Neuronal stem cell (in vitro differentiated cells): ENCODE measurements around the gene TMEM47. TPM values are rescaled to one million over a fixed set of nuclear protein-coding genes. Genes with fewer than 3 reads are reported as not detected.

Experiments used
- DNase-seq: peaks from one replicate; pipeline ENCODE4 v3.0.0-alpha.2; 2013; ENCODE audit warnings: low spot score
- H2AFZ ChIP-seq: one replicate; pipeline ENCODE4 v1.6.1; 2013; ENCODE audit warnings: mild to moderate bottlenecking, low read length, inconsistent platforms
- H2AK5ac ChIP-seq: 2 replicates; pipeline ENCODE4 v1.6.1; 2013; ENCODE audit warnings: low read depth, mild to moderate bottlenecking, inconsistent platforms, low read length, moderate library complexity, mixed read lengths
- H2BK120ac ChIP-seq: 2 replicates; pipeline ENCODE4 v1.6.1; 2013; ENCODE audit warnings: low read depth, mild to moderate bottlenecking, inconsistent platforms, low read length, moderate library complexity, mixed read lengths
- H2BK12ac ChIP-seq: one replicate; pipeline ENCODE4 v1.6.1; 2013; ENCODE audit warnings: low read length, inconsistent platforms
- H2BK15ac ChIP-seq: 2 replicates; pipeline ENCODE4 v1.6.1; 2013; ENCODE audit warnings: mild to moderate bottlenecking, low read length, inconsistent platforms, mixed read lengths
- H2BK5ac ChIP-seq: one replicate; pipeline ENCODE4 v1.6.1; 2013; ENCODE audit warnings: inconsistent platforms, mild to moderate bottlenecking, low read length, moderate library complexity
- H3K14ac ChIP-seq: one replicate; pipeline ENCODE4 v1.6.1; 2013; ENCODE audit warnings: low read length, inconsistent platforms
- H3K18ac ChIP-seq: 2 replicates; pipeline ENCODE4 v1.6.1; 2013; ENCODE audit warnings: low read length, inconsistent platforms
- H3K23ac ChIP-seq: 2 replicates; pipeline ENCODE4 v1.6.1; 2013; ENCODE audit warnings: low read depth, mild to moderate bottlenecking, mixed read lengths, low read length, inconsistent platforms; ENCODE audit not compliant: poor library complexity
- H3K27ac ChIP-seq: replicated peaks from 3 replicates; pipeline ENCODE4 v1.5.1; 2013; ENCODE audit warnings: low read length, inconsistent platforms
- H3K27me3 ChIP-seq, 3 experiments: 2 replicates each; pipeline ENCODE4 v1.6.1; 2013; ENCODE audit warnings: low read length in 3 of 3, mild to moderate bottlenecking in 2 of 3, inconsistent platforms in 1 of 3, low read depth in 1 of 3, mixed read lengths in 1 of 3, moderate library complexity in 1 of 3; ENCODE audit not compliant: control insufficient read depth in 3 of 3, insufficient read depth in 3 of 3
- H3K36me3 ChIP-seq, 2 donors: replicated peaks in 1 of 2; 2 replicates each; pipeline ENCODE4 v1.6.1; 2013; ENCODE audit warnings: low read length in 2 of 2; ENCODE audit not compliant: control insufficient read depth in 2 of 2, insufficient read depth in 2 of 2
- H3K4ac ChIP-seq: 2 replicates; pipeline ENCODE4 v1.6.1; 2013; ENCODE audit warnings: inconsistent platforms, mild to moderate bottlenecking, low read length, moderate library complexity
- H3K4me1 ChIP-seq, 2 donors: 1 replicate in 1 of 2; 2 replicates in 1 of 2; pipeline ENCODE4 v1.6.1; 2013; ENCODE audit warnings: low read length in 2 of 2, low read depth in 1 of 2; ENCODE audit not compliant: control insufficient read depth in 2 of 2, insufficient read depth in 1 of 2
- H3K4me2 ChIP-seq: one replicate; pipeline ENCODE4 v1.6.1; 2013; ENCODE audit warnings: mild to moderate bottlenecking, low read length, inconsistent platforms; ENCODE audit not compliant: insufficient read depth, poor library complexity, severe bottlenecking
- H3K4me3 ChIP-seq, 2 donors: 2 replicates each; pipeline ENCODE4 v1.5.1; 2013; ENCODE audit warnings: low read length in 2 of 2, mild to moderate bottlenecking in 2 of 2, inconsistent platforms in 1 of 2, moderate library complexity in 1 of 2
- H3K79me1 ChIP-seq: one replicate; pipeline ENCODE4 v1.6.1; 2013; ENCODE audit warnings: low read depth, mild to moderate bottlenecking, inconsistent platforms, low read length, moderate library complexity
- H3K9ac ChIP-seq: one replicate; pipeline ENCODE4 v1.6.1; 2013; ENCODE audit warnings: mild to moderate bottlenecking, low read depth, low read length, inconsistent platforms; ENCODE audit not compliant: poor library complexity
- H3K9me3 ChIP-seq, 2 donors: replicated peaks in 1 of 2; 2 replicates each; pipeline versions ENCODE3 to v1.6.1; 2013; ENCODE audit warnings: low read length in 2 of 2, mild to moderate bottlenecking in 2 of 2, inconsistent platforms in 1 of 2, low read depth in 1 of 2, mixed read lengths in 1 of 2, moderate library complexity in 1 of 2; ENCODE audit not compliant: control insufficient read depth in 2 of 2, insufficient read depth in 1 of 2
- H4K8ac ChIP-seq: one replicate; pipeline ENCODE4 v1.6.1; 2013; ENCODE audit warnings: low read depth, mild to moderate bottlenecking, inconsistent platforms, low read length, moderate library complexity
- H4K91ac ChIP-seq: one replicate; pipeline ENCODE4 v1.6.1; 2013; ENCODE audit warnings: low read length, low read depth, mild to moderate bottlenecking, inconsistent platforms; ENCODE audit not compliant: poor library complexity
- WGBS, 2 donors: extraction: QIAGEN DNeasy Blood & Tissue Kit; methylation state at CpG; one replicate each; pipeline ENCODE4 v1.1.7; 2013; ENCODE audit warnings: missing lambda C conversion rate in 2 of 2, mixed read lengths in 1 of 2; ENCODE audit not compliant: insufficient read length in 2 of 2, insufficient replicate concordance in 1 of 2; ENCODE audit errors: extremely low coverage in 2 of 2; 5-methylcytosine and 5-hydroxymethylcytosine counted together
- polyA plus RNA-seq, 2 experiments: library from polyadenylated mRNA; stranded (reverse); fragments of 200-250 nt; gene quantifications; one replicate each; pipeline ENCODE4 v1.2.3, GENCODE V29; 2013

Gene TMEM47
- 48.7 TPM for polyA plus RNA-seq (2013, experiment 1 of 2)
- polyA plus RNA-seq (2013, experiment 2 of 2): 50.4 TPM

DNA sequence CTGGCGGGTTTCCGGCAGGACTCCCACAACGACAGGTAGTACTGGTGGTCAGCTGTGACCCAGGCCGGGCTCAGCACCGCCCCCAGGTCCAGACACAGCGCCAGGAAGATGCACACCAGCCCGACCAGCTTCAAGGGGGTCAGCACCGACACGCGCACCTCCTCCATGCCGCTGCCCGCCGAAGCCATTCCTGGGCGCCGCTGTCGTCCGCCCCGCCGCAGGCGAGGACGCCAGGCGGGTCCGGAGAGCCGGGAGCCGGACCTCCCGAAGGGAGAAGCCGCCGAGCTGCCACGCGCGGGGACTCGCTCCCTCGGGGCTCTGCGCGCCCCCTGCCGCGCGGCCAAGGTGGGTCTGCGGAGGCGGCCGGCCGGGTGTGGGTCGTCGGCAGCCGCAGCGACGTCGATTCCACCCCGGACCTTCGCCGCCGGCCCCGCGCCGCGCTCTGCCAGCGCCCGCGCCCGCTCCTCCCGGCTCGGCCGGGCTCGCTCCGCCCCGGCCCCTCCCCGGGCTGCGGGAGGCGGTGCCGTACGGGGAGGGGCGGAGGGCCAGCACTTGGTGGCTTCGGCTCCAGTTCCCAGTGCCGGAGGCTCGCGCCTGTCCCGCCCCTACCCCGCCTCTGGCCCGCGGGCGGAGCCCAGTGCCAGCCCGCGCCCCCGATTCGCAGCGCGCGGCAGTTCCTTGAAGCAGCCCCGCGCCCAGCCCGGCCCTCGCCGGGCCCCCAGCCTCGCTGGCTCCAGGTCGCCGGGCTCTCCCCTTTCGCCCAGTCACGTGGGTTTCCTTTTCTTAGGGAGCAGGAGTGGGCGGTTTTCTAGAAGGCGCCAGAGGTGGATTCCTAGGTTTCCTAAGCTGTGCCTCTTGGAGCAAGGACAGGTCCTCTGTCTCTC, at the start of gene TMEM47:
Gene TMEM47 (minus strand): TSS at position 444 of the 884 bp plus-strand sequence. CDS start 256 bp downstream, at position 188.
- Histone ChIP-seq H3K79me1 (no peaks in the 10 kb centered on the region), H3K9ac (peak within 1 kb of the TSS; percentile 94), H4K8ac (no peak within 1 kb of the TSS), H2BK12ac (no peak within 1 kb of the TSS), H3K23ac (no peak within 1 kb of the TSS), H2AFZ (peak within 1 kb of the TSS; percentile 73), H3K4me1 (peaks cover 0 to 6% of the 10 kb centered on the region in 2 donors), H3K27ac (peak within 1 kb of the TSS; percentile 74), H3K9me3 (no peaks in the 10 kb centered on the region), H2BK120ac (no peak within 1 kb of the TSS), H3K4me3 (peak within 1 kb of the TSS; percentile 80 to 96), H3K4ac (no peak within 1 kb of the TSS), H3K27me3 (no peaks in the 10 kb centered on the region), H2BK15ac (no peak within 1 kb of the TSS), H3K4me2 (peak within 1 kb of the TSS; percentile 49), H2BK5ac (no peak within 1 kb of the TSS), H4K91ac (no peak within 1 kb of the TSS), H3K18ac (peak within 1 kb of the TSS; percentile 85), H2AK5ac (no peak within 1 kb of the TSS), H3K36me3 (no peaks in the 10 kb centered on the region), H3K14ac (no peak within 1 kb of the TSS)
- DNase-seq: peak; percentile 80
- WGBS, 2 donors: no CpG with 5 or more reads among the region's 100 CpGs

DNA sequence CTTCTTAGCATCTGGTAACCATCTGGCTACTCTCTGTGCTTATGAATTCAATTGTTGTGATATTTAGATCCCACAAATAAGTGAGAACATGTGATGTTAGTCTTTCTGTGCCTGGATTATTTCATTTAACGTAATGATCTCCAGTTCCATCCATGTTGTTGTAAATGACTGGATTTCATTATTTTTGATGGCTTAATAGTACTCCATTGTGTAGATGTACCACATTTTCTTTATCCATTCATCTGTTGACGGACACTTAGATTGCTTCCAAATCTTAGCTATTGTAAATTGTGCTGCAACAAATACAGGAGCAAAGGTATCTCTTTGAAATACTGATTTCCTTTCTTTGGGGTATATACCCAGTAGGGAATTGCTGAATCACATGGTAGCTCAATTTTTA, 30.0 kb upstream of the TMEM47 start:
- no peaks in the 10 kb centered on the region for H3K4me1 ChIP-seq
- H3K36me3 ChIP-seq: no peaks in the 10 kb centered on the region
- no peak overlapping the region for H2AFZ ChIP-seq
- H2BK12ac ChIP-seq: no peak overlapping the region
- H3K23ac ChIP-seq: no peak overlapping the region
- H2AK5ac ChIP-seq: no peak overlapping the region
- DNase-seq: no peak
- no peak overlapping the region for H2BK15ac ChIP-seq
- H3K9ac ChIP-seq: no peak overlapping the region
- no peak overlapping the region for H3K4ac ChIP-seq
- no peak overlapping the region for H4K8ac ChIP-seq
- no peaks in the 10 kb centered on the region for H3K9me3 ChIP-seq
- H3K18ac ChIP-seq: no peak overlapping the region
- no peak overlapping the region for H3K4me2 ChIP-seq
- H3K14ac ChIP-seq: no peak overlapping the region
- no peak overlapping the region for H3K4me3 ChIP-seq
- H3K27ac ChIP-seq: no peak overlapping the region
- H3K27me3 ChIP-seq: no peaks in the 10 kb centered on the region
- no peak overlapping the region for H2BK120ac ChIP-seq
- no peaks in the 10 kb centered on the region for H3K79me1 ChIP-seq
- no CpG with 5 or more reads among the region's 2 CpGs for WGBS, 2 donors
- H2BK5ac ChIP-seq: no peak overlapping the region
- no peak overlapping the region for H4K91ac ChIP-seq

DNA sequence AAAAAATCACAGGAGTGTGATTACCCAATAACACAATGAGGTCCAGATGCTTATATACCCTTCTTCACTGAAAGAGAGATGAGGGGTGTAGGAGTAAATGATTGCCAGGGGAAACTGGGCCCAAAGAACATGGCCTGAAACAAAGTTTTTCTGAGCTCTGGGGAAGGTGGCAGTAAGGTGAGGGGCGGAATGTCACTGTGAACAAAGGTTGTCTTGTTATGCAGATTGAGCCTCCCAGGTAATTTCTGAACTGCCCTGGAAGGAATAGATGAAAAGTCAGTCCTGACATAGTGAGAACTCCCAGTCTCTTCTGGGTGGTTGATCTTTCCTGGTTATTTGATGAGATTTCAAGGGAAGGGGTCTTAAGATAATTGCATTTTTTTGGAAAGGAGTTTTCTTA, 2.5 kb upstream of the TMEM47 start:
- Histone ChIP-seq H2AFZ (no peak overlapping the region), H2BK5ac (no peak overlapping the region), H2AK5ac (no peak overlapping the region), H3K14ac (no peak overlapping the region), H4K8ac (no peak overlapping the region), H3K4me2 (no peak overlapping the region), H3K27me3 (no peaks in the 10 kb centered on the region), H3K79me1 (no peaks in the 10 kb centered on the region), H3K4ac (no peak overlapping the region), H3K9ac (no peak overlapping the region), H3K36me3 (no peaks in the 10 kb centered on the region), H3K4me1 (no peaks in the 10 kb centered on the region), H3K4me3 (no peak overlapping the region), H2BK120ac (no peak overlapping the region), H2BK15ac (no peak overlapping the region), H2BK12ac (no peak overlapping the region), H3K18ac (no peak overlapping the region), H3K27ac (no peak overlapping the region), H3K23ac (no peak overlapping the region), H4K91ac (no peak overlapping the region), H3K9me3 (no peaks in the 10 kb centered on the region)
- DNase-seq: no peak
- no CpG with 5 or more reads among the region's 1 CpG for WGBS, 2 donors

- WGBS, 2 donors: no CpG with 5 or more reads among the region's 4 CpGs
- no peak overlapping the region for H3K4me3 ChIP-seq
Measured at GRCh38 chrX:34658326-34658725, 1.2 kb upstream of the TMEM47 start.

More at GRCh38 chrX:34658326-34658725, 1.2 kb upstream of the TMEM47 start:
- no peak for DNase-seq
- no peak overlapping the region for H2BK15ac ChIP-seq
- no peak overlapping the region for H2AFZ ChIP-seq
- H3K4ac ChIP-seq: no peak overlapping the region
- H2BK120ac ChIP-seq: no peak overlapping the region
- no peak overlapping the region for H4K91ac ChIP-seq
- no peak overlapping the region for H2BK5ac ChIP-seq
- no peak overlapping the region for H2AK5ac ChIP-seq
- no peak overlapping the region for H3K14ac ChIP-seq
- peaks cover 0 to 3% of the 10 kb centered on the region in 2 donors for H3K4me1 ChIP-seq
- no peak overlapping the region for H3K23ac ChIP-seq
- H3K9ac ChIP-seq: no peak overlapping the region
- no peak overlapping the region for H2BK12ac ChIP-seq
- no peak overlapping the region for H3K4me2 ChIP-seq
- H4K8ac ChIP-seq: no peak overlapping the region
- H3K36me3 ChIP-seq: no peaks in the 10 kb centered on the region
- no peak overlapping the region for H3K18ac ChIP-seq
- no peaks in the 10 kb centered on the region for H3K79me1 ChIP-seq
- H3K27ac ChIP-seq: no peak overlapping the region
- no peaks in the 10 kb centered on the region for H3K9me3 ChIP-seq
- H3K27me3 ChIP-seq: no peaks in the 10 kb centered on the region
